SK-N-MC (cell line): ENCODE results near the gene NDC80.

Source experiments
- DNase-seq: peaks from one replicate; pipeline ENCODE4 v3.0.0-alpha.2; 2011; ENCODE audit warnings: low read depth, low spot score
- H3K27ac ChIP-seq: fragments of 200-600 bp; sonication (generic); 2 replicates; pipeline ENCODE4 v1.5.1; 2016; ENCODE audit warnings: mixed run types
- H3K36me3 ChIP-seq: fragments of 200-600 bp; sonication (generic); 2 replicates; pipeline ENCODE4 v1.6.1; 2017; ENCODE audit warnings: antibody characterized with exemption, low read length, mixed read lengths; ENCODE audit not compliant: insufficient read depth
- H3K4me3 ChIP-seq: fragments of 200-600 bp; sonication (generic); 2 replicates; pipeline ENCODE4 v1.5.1; 2016
- H3K9ac ChIP-seq: fragments of 200-600 bp; sonication (generic); 2 replicates; pipeline ENCODE4 v1.8.0; 2017; ENCODE audit warnings: mixed run types, mixed read lengths; ENCODE audit not compliant: insufficient read length
- H3K9me3 ChIP-seq: fragments of 200-600 bp; sonication (generic); 2 replicates; pipeline ENCODE4 v1.6.1; 2017; ENCODE audit warnings: low read depth, mild to moderate bottlenecking, antibody characterized with exemption, low read length, moderate library complexity, mixed read lengths
- EZH2 ChIP-seq: fragments of 200-600 bp; sonication (generic); IDR thresholded peaks from one replicate; pipeline ENCODE4 v1.6.1; 2017; ENCODE audit warnings: antibody characterized with exemption
- FOXP2 ChIP-seq: optimal IDR thresholded peaks from 2 replicates; pipeline ENCODE3; 2011; ENCODE audit warnings: mild to moderate bottlenecking, moderate library complexity; ENCODE audit not compliant: insufficient read depth; ENCODE audit errors: extremely low read length, control extremely low read depth
- POLR2AphosphoS5 ChIP-seq: IDR thresholded peaks from 2 replicates; pipeline ENCODE4 v1.6.1; 2012; ENCODE audit warnings: mild to moderate bottlenecking, low read depth, low read length, borderline replicate concordance

Gene NDC80

GRCh38 chr18:2569338-2570207, 1.8 kb upstream of the NDC80 start:
- Histone ChIP-seq H3K9ac (peak overlapping the region; percentile 95), H3K4me3 (peak overlapping the region; percentile 99), H3K27ac (no peak overlapping the region), H3K9me3 (no peaks in the 10 kb centered on the region), H3K36me3 (peaks cover 32% of the 10 kb centered on the region)
- no peak for DNase-seq
- no peak for TF ChIP-seq EZH2
- TF ChIP-seq POLR2AphosphoS5 = no peak
- TF ChIP-seq FOXP2 = no peak

- no peak for DNase-seq
- peaks cover 44% of the 10 kb centered on the region for H3K36me3 ChIP-seq
- H3K27ac ChIP-seq = peak overlapping the region; percentile 93
- peak overlapping the region; percentile 95 for H3K9ac ChIP-seq
- H3K9me3 ChIP-seq = no peaks in the 10 kb centered on the region
- H3K4me3 ChIP-seq = peak overlapping the region; percentile 99
- TF ChIP-seq POLR2AphosphoS5 = no peak
- TF ChIP-seq FOXP2 = no peak
- no peak for TF ChIP-seq EZH2
These were observed 571 bp upstream of the NDC80 start for GRCh38 chr18:2570772-2571199.

DNA sequence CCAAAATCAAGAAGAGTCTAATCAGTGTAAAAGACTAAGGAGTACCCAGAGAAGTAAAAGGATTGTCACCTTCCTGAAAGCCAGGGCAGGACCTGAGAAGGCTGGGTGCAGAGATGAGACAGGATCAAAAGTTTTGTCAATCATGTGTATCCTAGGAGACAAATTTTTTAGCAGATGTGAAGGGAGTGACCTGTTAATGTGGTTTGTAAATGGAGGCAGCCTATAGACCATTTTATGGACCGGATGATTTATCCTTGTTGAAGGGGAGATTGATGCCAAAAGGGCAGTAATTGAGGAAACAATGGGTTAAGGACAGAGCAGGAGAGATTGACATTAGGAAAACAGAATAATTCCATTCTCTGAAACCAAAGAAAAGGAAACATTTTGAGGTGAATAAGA, 813 bp downstream of the NDC80 start:
- Histone ChIP-seq H3K27ac (no peak overlapping the region), H3K9ac (peak overlapping the region; percentile 95), H3K4me3 (peak overlapping the region; percentile 99), H3K36me3 (peaks cover 45% of the 10 kb centered on the region), H3K9me3 (no peaks in the 10 kb centered on the region)
- DNase-seq = no peak
- no peak for TF ChIP-seq EZH2
- TF ChIP-seq POLR2AphosphoS5 = no peak
- TF ChIP-seq FOXP2 = no peak

DNA sequence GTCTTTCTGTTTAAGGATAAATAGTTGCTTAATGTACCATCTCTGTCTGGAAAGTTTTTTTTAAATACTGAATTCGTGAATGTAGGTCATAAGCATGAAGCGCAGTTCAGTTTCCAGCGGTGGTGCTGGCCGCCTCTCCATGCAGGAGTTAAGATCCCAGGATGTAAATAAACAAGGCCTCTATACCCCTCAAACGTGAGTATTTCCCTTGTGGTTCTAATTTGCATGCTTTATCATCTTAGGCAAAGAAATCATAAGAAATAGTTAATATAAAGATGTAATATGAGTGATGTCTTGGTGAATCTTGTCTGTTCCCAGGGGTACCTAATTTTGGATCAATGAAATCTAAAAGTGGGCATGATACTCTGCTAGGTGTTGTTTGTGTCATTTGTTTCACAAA, 1.5 kb downstream of the NDC80 start:
- TF ChIP-seq FOXP2 (no peak), EZH2 (no peak), POLR2AphosphoS5 (no peak)
- H3K36me3 ChIP-seq = peaks cover 47% of the 10 kb centered on the region
- H3K27ac ChIP-seq = no peak overlapping the region
- H3K9me3 ChIP-seq = no peaks in the 10 kb centered on the region
- H3K4me3 ChIP-seq = peak overlapping the region; percentile 99
- DNase-seq = no peak
- peak overlapping the region; percentile 95 for H3K9ac ChIP-seq

DNA sequence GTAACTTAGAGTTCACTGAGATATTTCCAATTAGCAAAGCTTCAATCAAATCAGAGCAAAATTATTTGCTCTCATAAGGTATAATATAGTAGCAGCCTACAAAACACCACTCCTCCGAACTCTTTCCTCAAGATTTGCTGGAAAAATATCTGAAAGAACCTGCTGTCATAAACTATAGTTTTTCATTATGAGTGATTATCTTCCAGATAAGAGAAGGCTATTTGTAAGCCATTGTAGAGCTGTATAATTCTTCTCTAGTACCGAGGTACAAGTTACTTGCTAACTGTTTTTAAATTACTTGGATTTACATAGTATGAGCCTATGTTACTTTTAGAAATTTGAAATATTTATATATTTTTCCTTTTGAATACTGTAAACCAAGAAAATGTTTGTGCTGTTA, 2.1 kb downstream of the NDC80 start:
- H3K9ac ChIP-seq = peak overlapping the region; percentile 95
- TF ChIP-seq POLR2AphosphoS5 = no peak
- H3K27ac ChIP-seq = no peak overlapping the region

DNA sequence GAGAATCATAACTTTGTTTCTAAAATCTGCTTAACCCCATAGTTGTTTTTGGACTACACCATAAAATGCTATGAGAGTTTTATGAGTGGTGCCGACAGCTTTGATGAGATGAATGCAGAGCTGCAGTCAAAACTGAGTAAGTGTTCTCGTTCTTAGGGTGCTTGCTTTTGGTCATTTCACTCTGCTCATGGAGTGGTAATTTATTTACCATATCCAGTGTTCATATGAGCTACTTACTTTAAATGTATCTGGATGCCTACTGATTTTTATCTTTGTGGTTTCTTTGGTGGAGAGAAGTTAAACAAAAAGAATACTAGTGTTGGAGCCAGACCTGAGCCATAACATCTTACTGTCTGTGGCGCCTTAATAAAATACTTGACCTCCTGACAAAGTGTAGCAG, 16.4 kb downstream of the NDC80 start:
- H3K4me3 ChIP-seq = no peak overlapping the region
- no peaks in the 10 kb centered on the region for H3K9me3 ChIP-seq
- peaks cover 72% of the 10 kb centered on the region for H3K36me3 ChIP-seq
- DNase-seq = no peak
- no peak overlapping the region for H3K27ac ChIP-seq
- no peak for TF ChIP-seq FOXP2
- no peak for TF ChIP-seq POLR2AphosphoS5
- no peak for TF ChIP-seq EZH2
- no peak overlapping the region for H3K9ac ChIP-seq

More for the DNA sequence above, 2.1 kb downstream of the NDC80 start:
- Histone ChIP-seq H3K9me3 (no peaks in the 10 kb centered on the region), H3K36me3 (peaks cover 53% of the 10 kb centered on the region), H3K4me3 (peak overlapping the region; percentile 99)
- DNase-seq = no peak

DNA sequence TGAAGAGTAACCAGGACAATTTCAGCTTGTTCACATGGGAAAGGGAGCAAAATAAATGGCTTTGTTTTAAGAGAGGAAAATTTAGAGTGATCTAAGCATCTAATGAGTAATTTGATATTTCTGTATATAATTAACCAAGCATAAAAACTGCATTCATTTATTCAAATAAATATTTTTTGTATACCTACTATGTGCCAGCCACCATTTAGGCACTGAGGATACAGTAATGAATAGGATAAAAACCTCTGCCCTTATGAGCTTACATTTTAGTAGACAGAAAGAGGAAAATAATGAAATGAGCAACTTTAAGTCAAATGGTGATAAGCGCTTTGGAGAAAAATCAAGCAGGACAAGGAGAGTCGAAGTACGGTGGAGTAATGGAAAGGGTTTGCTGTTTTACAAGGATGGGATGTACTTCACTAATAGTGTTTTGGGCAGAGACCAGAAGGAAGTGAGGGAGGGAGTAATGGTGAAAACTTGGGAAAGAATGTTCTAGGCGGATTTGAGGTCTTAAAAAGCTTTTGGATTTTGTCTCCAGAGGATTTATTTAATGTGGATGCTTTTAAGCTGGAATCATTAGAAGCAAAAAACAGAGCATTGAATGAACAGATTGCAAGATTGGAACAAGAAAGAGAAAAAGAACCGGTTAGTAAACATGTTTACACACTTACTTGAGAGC, 17.4 kb downstream of the NDC80 start:
- Histone ChIP-seq H3K9ac (no peak overlapping the region), H3K36me3 (peaks cover 76% of the 10 kb centered on the region), H3K27ac (peak overlapping the region; percentile 56; the same call in 1 of the 2 replicates), H3K4me3 (no peak overlapping the region), H3K9me3 (no peaks in the 10 kb centered on the region)
- no peak for TF ChIP-seq FOXP2
- no peak for TF ChIP-seq POLR2AphosphoS5
- no peak for TF ChIP-seq EZH2
- no peak for DNase-seq

DNA sequence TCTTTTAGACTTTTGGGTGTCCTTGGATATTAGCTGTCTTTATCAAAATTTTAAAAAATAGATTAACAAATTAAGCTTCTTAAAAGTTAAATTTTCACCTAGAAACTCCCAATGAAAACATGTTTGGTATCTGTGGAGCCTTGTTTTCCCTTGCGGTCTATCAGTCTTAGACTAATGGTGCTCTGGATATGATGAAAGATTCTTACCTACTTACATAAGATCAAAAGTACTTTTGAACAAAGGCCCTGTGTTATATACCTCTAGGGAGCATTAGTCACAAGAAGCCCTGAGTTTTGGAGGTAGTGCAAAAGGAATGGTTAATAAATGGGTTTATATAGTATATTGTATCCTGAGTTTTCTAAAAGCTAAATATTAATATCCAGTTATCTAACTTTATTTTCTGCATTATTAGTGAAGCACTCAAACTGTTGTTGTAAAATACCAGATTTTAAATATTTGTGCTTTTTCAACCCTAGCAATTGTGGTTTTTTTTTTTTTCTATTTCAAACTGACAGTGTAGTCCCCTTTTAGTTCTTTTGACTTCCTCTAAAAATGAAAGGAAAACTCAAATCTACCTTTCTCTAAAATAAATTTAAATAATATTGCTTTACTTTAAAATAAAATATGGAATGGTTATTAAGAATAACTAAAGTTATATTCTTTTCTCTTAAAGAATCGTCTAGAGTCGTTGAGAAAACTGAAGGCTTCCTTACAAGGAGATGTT, 18.1 kb downstream of the NDC80 start:
- H3K27ac ChIP-seq = peak overlapping the region; percentile 56; the same call in 1 of the 2 replicates
- no peaks in the 10 kb centered on the region for H3K9me3 ChIP-seq
- no peak for DNase-seq
- no peak for TF ChIP-seq EZH2
- no peak for TF ChIP-seq FOXP2
- TF ChIP-seq POLR2AphosphoS5 = no peak
- no peak overlapping the region for H3K4me3 ChIP-seq
- H3K36me3 ChIP-seq = peaks cover 81% of the 10 kb centered on the region
- H3K9ac ChIP-seq = no peak overlapping the region
